Suprapubic skin (tissue), 3 donors: ENCODE results near the gene MYH6.

Experiments used
- CTCF ChIP-seq, 2 donors: fragments of 200-600 bp in 1 of 2; fragments of 450-650 bp in 1 of 2; sonication (generic) in 1 of 2; IDR thresholded peaks; one replicate each; pipeline ENCODE4 v1.5.1; 2016 to 2019; ENCODE audit warnings: antibody characterized with exemption in 2 of 2, mild to moderate bottlenecking in 1 of 2, moderate library complexity in 1 of 2
- EP300 ChIP-seq: sonication (generic); formaldehyde crosslinking; IDR thresholded peaks from one replicate; pipeline ENCODE4 v1.6.1; 2017; ENCODE audit warnings: antibody characterized with exemption
- POLR2A ChIP-seq, 2 donors: fragments of 450-650 bp; IDR thresholded peaks; one replicate each; pipeline ENCODE4 v1.6.1; 2017; ENCODE audit warnings: antibody characterized with exemption in 2 of 2, mild to moderate bottlenecking in 2 of 2, moderate library complexity in 2 of 2

- TF ChIP-seq CTCF (IDR thresholded peaks at IDR 0.05) (no peak), POLR2A (IDR thresholded peaks at IDR 0.05) (no peak), EP300 (no peak)
Observed at GRCh38 chr14:23335623-23336022, 72.5 kb downstream of the MYH6 start.
